NCI-H1048 (cell line): ENCODE measurements around the gene MGRN1.
"Not testable (repeated sequence)": the region's sequence is repeated elsewhere in the genome, so short reads cannot be mapped to it uniquely, and the experiment has no call there.

Experiments used
- DNase-seq: peaks from one replicate; lab custom pipeline; 2025; lab: John Stamatoyannopoulos, UW

The MGRN1 gene

DNA sequence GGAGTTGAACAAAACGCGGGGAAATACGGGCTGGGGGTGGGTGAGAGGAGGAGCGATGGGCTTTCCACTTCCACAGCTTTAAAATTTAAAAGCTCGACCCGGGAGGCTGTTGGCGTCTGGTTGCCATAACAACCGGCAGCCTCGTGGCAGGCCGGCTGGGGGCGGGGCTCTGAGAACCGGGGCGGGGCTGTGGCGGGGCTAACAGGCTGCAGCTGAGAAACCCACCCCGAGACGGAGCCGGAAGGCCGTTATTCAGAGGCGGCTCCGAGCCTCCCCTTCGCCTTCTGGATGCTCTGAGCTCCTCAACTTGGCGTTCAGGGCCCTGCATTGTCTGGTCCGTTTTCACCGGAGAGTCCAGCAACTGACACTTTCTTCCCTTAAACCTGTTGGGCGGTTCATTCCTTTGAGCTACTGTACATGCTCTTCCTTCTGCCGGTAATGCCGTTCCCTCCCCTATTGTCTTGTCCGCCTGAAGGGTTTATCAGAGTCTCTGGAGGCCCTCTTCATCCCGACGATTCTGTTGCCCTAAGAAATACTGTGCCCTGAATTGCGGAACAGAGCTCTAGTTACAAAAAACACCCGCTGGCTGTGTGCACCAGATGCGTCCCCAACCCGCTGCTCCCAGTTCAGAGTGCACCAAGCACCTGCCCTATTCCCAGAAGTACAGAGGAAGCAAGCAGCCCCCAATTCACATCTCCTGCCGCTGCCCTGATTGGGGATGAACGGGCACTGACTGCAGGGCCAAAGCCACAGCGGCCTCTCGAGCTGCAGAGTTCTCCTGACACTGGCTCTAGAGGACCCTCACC lies 110.3 kb downstream of the MGRN1 start:
- DNase-seq: peak; percentile 2

DNA sequence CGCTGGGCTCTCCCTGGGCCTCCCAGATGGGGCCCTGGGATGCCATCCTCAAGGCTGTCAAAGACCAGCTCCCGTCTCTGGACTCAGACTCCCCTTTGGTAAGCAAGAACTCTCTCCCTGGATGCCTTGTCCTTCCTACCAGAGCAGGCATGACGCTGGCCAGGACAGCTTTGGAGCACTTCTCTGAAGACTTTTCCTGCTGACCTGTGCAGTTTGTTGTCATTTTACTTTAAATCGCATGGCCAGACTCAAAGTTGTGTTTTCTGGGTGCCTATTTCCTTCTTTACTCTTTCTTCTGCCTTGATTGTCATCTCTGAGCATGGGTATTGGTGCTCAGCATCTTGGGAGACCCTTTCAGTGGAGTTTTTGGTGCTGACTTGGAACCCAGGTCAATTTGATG lies 111.9 kb downstream of the MGRN1 start:
- DNase-seq: no peak

DNA sequence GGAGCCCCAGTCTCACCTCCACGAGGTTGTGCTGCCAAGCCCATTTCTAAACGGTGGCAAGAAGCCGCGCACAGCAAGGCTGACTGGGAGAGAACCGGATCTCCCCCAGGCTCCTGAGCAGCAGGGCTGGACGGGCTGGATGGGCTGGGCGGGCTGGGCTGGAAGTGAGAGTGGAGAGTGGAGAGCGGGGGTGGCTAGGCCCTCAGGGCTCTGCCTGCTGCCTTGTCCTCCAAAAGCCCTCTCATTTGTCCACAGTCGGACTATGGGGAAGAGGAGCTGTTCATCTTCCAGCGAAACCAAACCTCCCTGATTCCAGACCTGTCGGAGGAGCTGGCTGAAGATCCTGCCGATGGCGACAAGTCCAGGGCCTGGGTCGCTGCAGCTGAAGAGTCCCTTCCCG lies 112.9 kb downstream of the MGRN1 start:
- no peak for DNase-seq

DNA sequence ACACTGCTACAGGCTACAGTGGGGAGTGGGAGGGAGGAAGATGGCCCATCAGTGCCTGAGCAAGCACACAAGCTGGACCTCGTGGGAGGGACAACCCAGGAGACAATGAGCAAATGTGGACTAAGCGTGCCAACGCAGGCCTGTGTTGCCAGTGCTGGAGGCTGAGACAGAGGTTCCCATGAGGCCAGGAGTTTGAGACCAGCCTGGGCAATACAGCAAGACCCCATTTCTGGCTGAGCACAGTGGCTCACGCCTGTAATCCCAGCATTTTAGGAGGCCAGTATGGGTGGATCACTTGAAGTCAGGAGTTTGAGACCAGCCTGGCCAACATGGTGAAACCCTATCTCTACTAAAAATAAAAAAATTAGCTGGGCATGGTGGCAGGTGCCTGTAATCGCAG lies 113.7 kb downstream of the MGRN1 start:
- DNase-seq: not testable (repeated sequence)
